ENCODE measurements around the gene C16orf95. TPM values are rescaled to one million over a fixed set of nuclear protein-coding genes. Genes with fewer than 3 reads are reported as not detected.
"Not testable (repeated sequence)": the region's sequence is repeated elsewhere in the genome, so short reads cannot be mapped to it uniquely, and the experiment has no call there.

The C16orf95 gene
- total RNA-seq, 1 donor from 2014 or later, result 1.7 TPM

- no peak overlapping the region for H3K4me3 ChIP-seq (ENCODE audit: low read depth, low read length)
- no peak for TF ChIP-seq CTCF (conservative IDR thresholded peaks at IDR 0.05; ENCODE audit: low read depth, low read length)
- DNase-seq (ENCODE audit: low read depth), result no peak
Observed at GRCh38 chr16:87263418-87264052, 53.7 kb downstream of the C16orf95 start.

GRCh38 chr16:87259431-87259830 is 57.8 kb downstream of the C16orf95 start:
- H3K4me3 ChIP-seq (ENCODE audit: low read depth, low read length), result no peak overlapping the region
- TF ChIP-seq CTCF (conservative IDR thresholded peaks at IDR 0.05; ENCODE audit: low read depth, low read length), result no peak
- DNase-seq (ENCODE audit: low read depth), result no peak

GRCh38 chr16:87258653-87259052 is 58.5 kb downstream of the C16orf95 start:
- H3K4me3 ChIP-seq (ENCODE audit: low read depth, low read length); DNase-seq (ENCODE audit: low read depth): not testable (repeated sequence)

- no peak overlapping the region for H3K4me3 ChIP-seq (ENCODE audit: low read depth, low read length)
- no peak for DNase-seq (ENCODE audit: low read depth)
- TF ChIP-seq CTCF (conservative IDR thresholded peaks at IDR 0.05; ENCODE audit: low read depth, low read length), result no peak
Observed at GRCh38 chr16:87255866-87256265, 61.3 kb downstream of the C16orf95 start.

- DNase-seq (ENCODE audit: low read depth), result no peak
- no peak overlapping the region for H3K4me3 ChIP-seq (ENCODE audit: low read depth, low read length)
- no peak for TF ChIP-seq CTCF (conservative IDR thresholded peaks at IDR 0.05; ENCODE audit: low read depth, low read length)
Observed at GRCh38 chr16:87254734-87255133, 62.5 kb downstream of the C16orf95 start.

GRCh38 chr16:87254296-87254695 is 62.9 kb downstream of the C16orf95 start:
- DNase-seq (ENCODE audit: low read depth), result no peak
- no peak for TF ChIP-seq CTCF (conservative IDR thresholded peaks at IDR 0.05; ENCODE audit: low read depth, low read length)

GRCh38 chr16:87253536-87253935 is 63.7 kb downstream of the C16orf95 start:
- DNase-seq (ENCODE audit: low read depth), result no peak
- H3K4me3 ChIP-seq (ENCODE audit: low read depth, low read length), result no peak overlapping the region
- TF ChIP-seq CTCF (conservative IDR thresholded peaks at IDR 0.05; ENCODE audit: low read depth, low read length), result no peak

More at GRCh38 chr16:87254296-87254695, 62.9 kb downstream of the C16orf95 start:
- no peak overlapping the region for H3K4me3 ChIP-seq (ENCODE audit: low read depth, low read length)

Other genes starting within 250 kb of the C16orf95 start
- 14.8 and 18.0 TPM in 2 replicates for gene FBXO31, start 66.4 kb upstream of the C16orf95 start, total RNA-seq
- 39.3 and 39.5 TPM in 2 replicates for gene MAP1LC3B, start 74.9 kb upstream of the C16orf95 start, total RNA-seq
- 9.9 and 11.8 TPM in 2 replicates for gene ZCCHC14, start 175.6 kb upstream of the C16orf95 start, total RNA-seq